ENCODE data around the gene KIAA1191. TPM values are rescaled to one million over a fixed set of nuclear protein-coding genes. Genes with fewer than 3 reads are reported as not detected.

KIAA1191 gene
- total RNA-seq, 1 donor from 2014 or later, result 163 TPM

DNA sequence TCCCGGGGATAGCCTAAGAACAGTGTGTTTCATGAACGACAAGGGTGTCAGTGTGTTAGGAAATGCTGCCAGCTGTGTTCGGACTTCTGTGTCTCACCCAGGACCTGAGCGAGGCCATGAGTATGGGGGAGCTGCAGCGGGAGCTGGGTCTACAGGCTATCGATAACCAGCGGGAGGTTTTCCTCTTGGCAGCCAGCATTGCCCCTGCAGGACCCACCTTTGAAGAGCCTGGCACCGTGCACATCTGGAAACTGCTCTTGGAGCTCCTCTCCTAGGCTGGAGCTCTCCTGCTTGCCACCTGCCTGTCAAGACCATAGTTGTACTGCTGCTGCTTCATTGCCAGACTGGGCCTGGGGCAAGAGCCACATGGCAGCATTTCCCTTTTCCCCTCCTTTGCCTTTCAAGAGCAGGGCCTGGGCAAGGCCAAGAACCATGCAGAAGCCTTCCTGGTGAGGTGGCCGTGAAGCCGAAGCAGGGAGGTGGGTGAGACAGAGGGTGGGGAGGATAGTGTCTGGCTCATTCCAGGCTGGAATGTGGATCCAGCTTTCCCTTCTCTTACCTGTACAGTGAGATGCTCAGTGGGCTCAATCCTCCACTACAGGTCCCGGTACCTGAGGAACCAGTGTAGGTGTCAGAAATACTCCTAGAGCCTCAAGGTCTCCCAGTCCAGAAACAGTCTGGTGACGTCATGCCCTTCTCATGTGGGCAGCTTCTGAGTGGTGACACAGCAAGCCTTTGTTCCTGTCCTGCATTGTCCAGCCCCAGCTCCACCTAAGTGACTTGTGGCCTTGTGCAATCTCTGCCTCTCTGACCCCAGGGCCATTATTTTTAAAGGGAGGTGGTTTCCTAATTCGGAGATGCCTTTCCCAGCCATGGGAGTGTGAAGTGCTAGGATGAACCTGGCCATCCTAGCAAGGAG is 10.3 kb upstream of the KIAA1191 start:
- Histone ChIP-seq H3K79me2 (ENCODE audit: insufficient read depth, low read length) (no peaks in the 10 kb centered on the region), H3K4me2 (ENCODE audit: low read length) (no peak overlapping the region), H3K36me3 (ENCODE audit: insufficient read depth, low read length) (peaks cover 18% of the 10 kb centered on the region), H3K4me3 (ENCODE audit: insufficient read depth, low read depth, low read length) (no peak overlapping the region), H3K9me3 (ENCODE audit: insufficient read depth, low read depth, low read length) (no peaks in the 10 kb centered on the region), H3K27ac (ENCODE audit: low read depth, low read length) (no peak overlapping the region), H3K4me1 (ENCODE audit: insufficient read depth, low read length) (no peaks in the 10 kb centered on the region), H4K20me1 (ENCODE audit: insufficient read depth, low read length) (peaks cover 9% of the 10 kb centered on the region), H3K27me3 (ENCODE audit: insufficient read depth, low read length) (no peaks in the 10 kb centered on the region), H2AFZ (ENCODE audit: low read depth, low read length) (no peak overlapping the region), H3K9ac (ENCODE audit: low read length) (no peak overlapping the region)
- Mint-ChIP-seq H3K4me1 (ENCODE audit: low read depth, unreplicated experiment) (peaks cover 8% of the 10 kb centered on the region), H3K27ac (ENCODE audit: unreplicated experiment) (no peak overlapping the region), H3K9me3 (ENCODE audit: unreplicated experiment) (peaks cover 2% of the 10 kb centered on the region), H3K4me3 (ENCODE audit: unreplicated experiment) (no peak overlapping the region), H3K27me3 (ENCODE audit: low read depth, unreplicated experiment) (peaks cover 2% of the 10 kb centered on the region), H3K36me3 (ENCODE audit: low read depth, unreplicated experiment) (peaks cover 8% of the 10 kb centered on the region)
- FAIRE-seq (no peak), DNase-seq (ENCODE audit: low read depth) (no peak)
- no peak for TF ChIP-seq EZH2 (IDR thresholded peaks at IDR 0.05; ENCODE audit: insufficient read depth, low read length)
- TF ChIP-seq, protein P1, sequence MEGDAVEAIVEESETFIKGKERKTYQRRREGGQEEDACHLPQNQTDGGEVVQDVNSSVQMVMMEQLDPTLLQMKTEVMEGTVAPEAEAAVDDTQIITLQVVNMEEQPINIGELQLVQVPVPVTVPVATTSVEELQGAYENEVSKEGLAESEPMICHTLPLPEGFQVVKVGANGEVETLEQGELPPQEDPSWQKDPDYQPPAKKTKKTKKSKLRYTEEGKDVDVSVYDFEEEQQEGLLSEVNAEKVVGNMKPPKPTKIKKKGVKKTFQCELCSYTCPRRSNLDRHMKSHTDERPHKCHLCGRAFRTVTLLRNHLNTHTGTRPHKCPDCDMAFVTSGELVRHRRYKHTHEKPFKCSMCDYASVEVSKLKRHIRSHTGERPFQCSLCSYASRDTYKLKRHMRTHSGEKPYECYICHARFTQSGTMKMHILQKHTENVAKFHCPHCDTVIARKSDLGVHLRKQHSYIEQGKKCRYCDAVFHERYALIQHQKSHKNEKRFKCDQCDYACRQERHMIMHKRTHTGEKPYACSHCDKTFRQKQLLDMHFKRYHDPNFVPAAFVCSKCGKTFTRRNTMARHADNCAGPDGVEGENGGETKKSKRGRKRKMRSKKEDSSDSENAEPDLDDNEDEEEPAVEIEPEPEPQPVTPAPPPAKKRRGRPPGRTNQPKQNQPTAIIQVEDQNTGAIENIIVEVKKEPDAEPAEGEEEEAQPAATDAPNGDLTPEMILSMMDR (IDR thresholded peaks at IDR 0.05; ENCODE audit: insufficient read depth, low read depth, low read length), result no peak

GRCh38 chr5:176369934-176370711 is 8.6 kb upstream of the KIAA1191 start:
- H3K9ac ChIP-seq (ENCODE audit: low read length), result no peak overlapping the region
- peaks cover 9% of the 10 kb centered on the region for H3K79me2 ChIP-seq (ENCODE audit: insufficient read depth, low read length)
- Mint-ChIP-seq H3K4me1 (ENCODE audit: low read depth, unreplicated experiment) (peaks cover 11% of the 10 kb centered on the region), H3K36me3 (ENCODE audit: low read depth, unreplicated experiment) (peaks cover 8% of the 10 kb centered on the region), H3K27me3 (ENCODE audit: low read depth, unreplicated experiment) (peaks cover 2% of the 10 kb centered on the region), H3K9me3 (ENCODE audit: unreplicated experiment) (peaks cover 2% of the 10 kb centered on the region), H3K27ac (ENCODE audit: unreplicated experiment) (no peak overlapping the region), H3K4me3 (ENCODE audit: unreplicated experiment) (no peak overlapping the region)
- H4K20me1 ChIP-seq (ENCODE audit: insufficient read depth, low read length), result peaks cover 9% of the 10 kb centered on the region
- no peaks in the 10 kb centered on the region for H3K27me3 ChIP-seq (ENCODE audit: insufficient read depth, low read length)
- H3K4me2 ChIP-seq (ENCODE audit: low read length), result no peak overlapping the region
- H2AFZ ChIP-seq (ENCODE audit: low read depth, low read length), result no peak overlapping the region
- no peak overlapping the region for H3K27ac ChIP-seq (ENCODE audit: low read depth, low read length)
- no peak for TF ChIP-seq EZH2 (IDR thresholded peaks at IDR 0.05; ENCODE audit: insufficient read depth, low read length)
- TF ChIP-seq, protein P1 (IDR thresholded peaks at IDR 0.05; ENCODE audit: insufficient read depth, low read depth, low read length), result no peak
- no peaks in the 10 kb centered on the region for H3K9me3 ChIP-seq (ENCODE audit: insufficient read depth, low read depth, low read length)
- FAIRE-seq (no peak), DNase-seq (ENCODE audit: low read depth) (no peak)
- H3K4me3 ChIP-seq (ENCODE audit: insufficient read depth, low read depth, low read length), result no peak overlapping the region
- peaks cover 11% of the 10 kb centered on the region for H3K4me1 ChIP-seq (ENCODE audit: insufficient read depth, low read length)
- H3K36me3 ChIP-seq (ENCODE audit: insufficient read depth, low read length), result peaks cover 16% of the 10 kb centered on the region
